Pulmonary artery endothelial cell (primary cell): ENCODE data around the gene C5orf46. TPM values are rescaled to one million over a fixed set of nuclear protein-coding genes. Genes with fewer than 3 reads are reported as not detected.
"Not testable (repeated sequence)": the region's sequence is repeated elsewhere in the genome, so short reads cannot be mapped to it uniquely, and the experiment has no call there.

Experiments
- DNase-seq: peaks from one replicate; pipeline ENCODE4 v3.0.0-alpha.2; 2011; ENCODE audit warnings: low read depth, low spot score
- total RNA-seq: library from RNA; depleted of rRNA; stranded (reverse); fragments of >200 nt; gene quantifications from 2 replicates; pipeline ENCODE4 v1.2.3, GENCODE V29; 2014

C5orf46 gene
- 0.21 TPM in 1 of 2 replicates, not detected in the other for total RNA-seq

DNA sequence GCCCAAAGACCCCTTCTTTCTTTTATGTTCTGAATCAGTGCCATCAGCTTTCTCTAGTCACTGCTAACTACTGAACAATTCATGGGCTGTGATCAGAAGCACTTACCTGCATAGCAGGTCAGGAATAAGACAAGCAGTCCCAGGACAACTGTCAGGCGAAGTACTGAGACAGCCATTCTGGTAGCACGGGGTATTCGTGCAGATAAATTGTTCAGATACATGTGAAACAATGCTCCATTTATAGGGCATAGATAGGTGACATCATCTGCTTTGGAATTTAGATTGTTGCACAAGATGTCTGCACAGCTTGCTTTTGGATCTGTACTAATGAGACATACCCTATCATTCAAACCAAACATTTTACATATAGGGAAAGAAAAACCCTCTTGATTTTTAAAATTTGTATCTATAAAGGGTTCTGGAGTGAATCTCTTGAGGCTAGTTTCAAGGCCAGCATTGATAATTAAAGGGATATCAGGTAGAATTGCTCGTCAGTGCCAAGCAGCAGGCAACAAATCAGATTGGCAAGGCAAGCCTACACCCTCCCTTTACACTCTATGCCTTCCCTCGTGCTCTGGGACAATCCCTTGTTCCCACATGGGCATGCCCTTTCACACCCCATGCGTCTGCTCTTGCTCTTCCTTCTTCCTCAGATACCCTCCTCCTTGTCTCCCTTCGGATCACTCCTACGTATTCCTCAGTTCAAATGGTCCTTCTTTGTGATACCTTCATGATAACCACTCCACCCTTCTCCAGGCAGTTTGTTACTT, at the start of gene C5orf46:
Gene C5orf46, minus strand, starts transcription at position 213 of the 770 bp plus-strand sequence. Its CDS starts 37 bp downstream, at position 176.
- no peak for DNase-seq

DNA sequence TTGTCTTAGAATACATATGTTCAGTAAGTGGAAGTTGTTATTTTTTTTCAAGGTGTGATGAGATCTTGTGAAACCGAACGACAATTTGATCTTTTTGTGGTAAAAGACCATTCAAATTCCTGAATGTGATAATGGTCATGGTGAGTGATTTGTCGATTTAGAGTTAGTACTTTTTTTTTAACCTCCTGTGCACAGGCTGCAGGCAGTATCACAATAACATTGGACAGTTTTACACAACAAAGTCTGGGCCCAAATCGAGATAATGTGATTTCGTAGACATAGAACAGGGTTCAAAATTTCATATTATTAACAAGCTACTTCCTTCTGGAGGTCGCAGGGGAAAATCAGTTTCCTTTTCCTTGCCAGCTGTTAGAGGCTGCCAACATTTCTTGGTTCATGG, 48.6 kb upstream of the C5orf46 start:
- DNase-seq, result no peak

DNA sequence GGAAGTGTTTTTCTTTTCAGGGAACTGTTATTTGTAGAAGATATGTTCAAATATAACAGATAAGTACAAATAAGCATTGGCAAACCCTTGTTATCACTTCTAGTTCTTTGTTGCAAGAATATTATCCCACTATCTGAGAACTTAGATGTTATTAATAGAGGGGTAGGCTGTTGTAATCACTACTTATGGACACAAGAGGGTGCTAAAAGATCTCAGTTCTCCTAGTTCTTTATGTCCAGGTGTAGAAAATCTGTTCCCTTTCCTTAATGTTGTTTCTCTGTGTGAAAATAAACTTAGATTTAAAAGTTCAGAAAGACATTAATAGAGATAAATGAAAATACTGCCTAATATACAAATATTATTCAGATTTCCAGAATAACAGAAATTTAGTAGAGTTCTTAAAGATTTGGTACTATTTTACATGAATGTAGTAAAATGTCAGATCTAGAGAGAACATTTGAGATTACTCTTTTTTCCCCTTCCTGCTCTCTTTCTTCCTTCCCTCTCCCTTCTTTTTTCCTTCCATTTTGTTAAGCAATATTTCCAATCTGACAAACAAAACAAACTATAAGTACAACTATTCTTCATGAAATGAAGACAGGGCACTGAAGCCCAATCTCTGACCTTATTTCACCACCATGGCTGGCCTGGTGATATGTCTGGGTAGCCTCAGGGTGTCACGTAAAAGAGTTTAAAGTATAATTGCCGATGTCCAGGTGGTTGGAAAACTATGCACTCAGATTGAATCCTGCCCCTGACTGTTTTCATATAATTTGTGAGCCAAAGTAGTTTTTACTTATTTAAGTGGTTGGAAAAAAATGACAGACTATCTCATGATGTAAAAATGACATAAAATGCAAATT, 43.6 kb upstream of the C5orf46 start:
- DNase-seq, result no peak

DNA sequence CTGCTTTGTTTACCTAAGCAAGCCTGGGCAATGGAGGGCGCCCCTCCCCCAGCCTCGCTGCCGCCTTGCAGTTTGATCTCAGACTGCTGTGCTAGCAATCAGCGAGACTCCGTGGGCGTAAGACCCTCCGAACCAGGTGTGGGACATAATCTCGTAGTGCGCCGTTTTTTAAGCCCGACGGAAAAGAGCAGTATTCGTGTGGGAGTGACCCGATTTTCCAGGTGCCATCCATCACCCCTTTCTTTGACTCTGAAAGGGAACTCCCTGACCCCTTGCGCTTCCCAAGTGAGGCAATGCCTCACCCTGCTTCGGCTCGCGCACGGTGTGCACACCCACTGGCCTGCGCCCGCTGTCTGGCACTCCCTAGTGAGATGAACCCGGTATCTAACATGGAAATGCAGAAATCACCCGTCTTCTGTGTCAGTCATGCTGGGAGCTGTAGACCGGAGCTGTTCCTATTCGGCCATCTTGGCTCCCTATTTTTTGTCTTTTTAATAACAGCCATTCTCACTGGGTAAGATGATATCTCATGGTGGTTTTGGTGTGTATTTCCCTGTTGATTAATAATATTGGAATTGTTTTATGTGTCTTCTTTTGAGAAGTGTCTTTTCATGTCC, 40.4 kb upstream of the C5orf46 start:
- not testable (repeated sequence) for DNase-seq

DNA sequence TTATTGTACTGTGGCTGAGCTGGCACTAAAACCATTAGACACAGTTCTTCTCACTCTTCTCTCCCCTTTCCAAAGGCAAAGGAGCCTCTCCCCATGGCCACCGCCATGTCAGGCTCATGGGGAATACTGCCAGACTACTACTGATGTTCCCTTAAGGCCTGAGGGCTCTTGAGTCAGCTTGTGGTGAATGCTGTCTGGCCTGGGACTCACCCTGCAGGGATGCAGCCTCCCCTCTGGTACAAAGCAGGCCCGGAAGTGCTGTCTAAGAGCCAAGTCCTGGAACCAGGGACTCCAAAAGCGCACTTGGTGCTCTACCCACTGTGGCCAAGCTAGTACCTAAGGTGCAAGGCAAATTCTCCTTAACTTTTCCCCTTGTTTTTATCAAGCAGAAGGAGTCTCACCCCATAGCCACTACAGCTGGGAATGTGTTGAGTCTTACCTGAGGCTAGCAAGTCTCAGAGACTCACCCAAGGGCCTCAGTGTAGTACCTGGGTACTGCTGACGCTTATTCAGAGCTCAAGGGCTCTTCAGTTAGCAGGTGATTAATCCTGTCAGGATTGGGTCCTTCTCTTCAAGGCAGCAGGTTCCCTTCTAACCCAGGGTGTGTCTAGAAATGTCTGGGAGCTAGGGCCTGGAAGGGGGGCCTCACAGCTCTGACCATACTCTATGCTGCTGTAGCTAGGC, 33.2 kb upstream of the C5orf46 start:
- DNase-seq, result no peak

DNA sequence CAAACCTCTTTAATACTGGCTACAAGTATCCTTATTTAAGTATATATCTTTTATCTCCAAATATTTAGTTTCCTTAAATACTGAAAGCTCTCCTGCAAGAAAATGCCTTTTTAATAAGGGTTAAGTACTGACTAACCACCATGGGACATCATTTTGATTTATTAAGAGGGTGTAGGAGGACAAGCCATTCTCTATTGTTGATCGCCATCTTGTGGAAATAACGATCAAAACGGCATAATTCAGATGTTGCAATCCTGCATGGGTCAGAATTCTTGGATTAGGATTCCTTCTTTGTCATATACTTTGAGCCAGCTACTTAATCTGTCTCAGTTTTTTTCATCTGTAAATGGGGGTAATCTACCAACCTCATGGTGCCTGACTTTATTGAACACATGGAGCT, 28.7 kb upstream of the C5orf46 start:
- peak; percentile 15 for DNase-seq

DNA sequence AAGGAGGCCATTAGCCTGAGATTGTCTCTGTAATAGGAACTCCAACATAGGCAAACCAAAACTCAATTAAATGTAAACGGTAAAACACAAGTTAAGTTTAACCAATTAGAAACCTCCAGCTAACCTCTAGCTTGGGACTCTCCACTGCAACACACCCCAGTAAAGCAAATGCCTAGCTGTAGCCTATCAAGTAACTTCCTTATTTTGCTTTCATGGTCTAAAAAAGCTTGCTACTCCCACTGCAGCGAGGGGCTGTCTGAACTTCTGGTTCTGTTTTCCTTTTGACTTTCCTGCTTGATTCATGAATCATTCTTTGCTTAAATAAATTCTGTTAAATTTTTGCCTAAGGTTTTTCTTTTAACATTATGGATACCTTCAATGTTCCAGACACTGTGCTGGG, 24.4 kb upstream of the C5orf46 start:
- no peak for DNase-seq

DNA sequence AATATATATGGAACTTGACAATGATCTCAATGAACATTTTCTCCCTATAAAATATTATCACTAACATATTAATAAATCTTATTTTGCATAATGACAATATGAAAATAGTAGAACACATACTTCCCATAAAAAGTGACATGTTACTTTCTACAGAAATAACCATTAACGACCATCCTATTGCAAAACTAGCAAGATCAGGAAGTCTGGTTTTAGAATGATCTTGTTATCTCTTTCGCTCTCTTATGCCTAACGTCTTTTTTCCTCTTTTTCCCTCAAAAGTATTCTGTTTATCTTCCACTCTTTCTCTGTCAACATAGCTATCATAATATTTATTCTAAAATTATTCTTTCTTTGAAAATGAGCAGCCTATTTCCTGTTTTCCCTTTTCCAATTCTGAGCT, 21.6 kb upstream of the C5orf46 start:
- no peak for DNase-seq

DNA sequence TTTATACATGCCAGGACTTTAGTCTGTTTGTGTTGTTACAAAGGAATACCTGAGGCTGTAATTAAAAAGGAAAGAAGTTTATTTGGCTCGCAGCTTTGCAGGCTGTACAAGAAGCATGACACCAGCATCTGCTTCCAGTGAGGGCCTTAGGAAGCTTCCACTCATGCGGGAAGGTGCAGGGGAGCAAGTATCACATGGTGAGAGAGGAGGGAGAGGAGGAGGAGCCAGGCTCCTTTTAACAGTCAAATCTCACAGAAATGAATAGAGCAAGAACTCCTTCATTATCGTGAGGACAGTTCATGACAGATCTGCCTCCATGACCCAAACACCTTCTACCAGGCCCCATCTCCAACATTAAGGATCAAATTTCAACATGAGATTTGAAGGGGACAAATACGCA, 18.7 kb upstream of the C5orf46 start:
- no peak for DNase-seq

DNA sequence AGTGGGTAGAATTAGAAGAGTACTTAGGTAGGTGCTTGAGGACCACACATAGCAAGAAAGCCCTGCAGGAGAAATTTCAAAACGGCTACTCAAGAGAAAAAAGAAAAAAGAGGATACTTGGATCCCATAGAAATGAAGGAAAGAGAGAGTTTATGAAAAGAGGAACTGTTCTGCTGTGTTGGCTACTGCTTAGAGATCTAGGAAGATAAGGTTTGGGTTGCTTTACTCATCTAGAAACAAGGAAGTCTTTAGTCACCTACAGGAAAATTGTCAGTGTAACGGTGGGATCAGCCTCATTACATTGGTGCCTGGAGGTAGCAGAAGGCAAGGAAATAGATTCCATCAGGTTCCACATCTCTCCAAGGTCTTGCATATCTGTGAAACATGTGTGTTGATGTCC, 14.8 kb upstream of the C5orf46 start:
- DNase-seq, result no peak

DNA sequence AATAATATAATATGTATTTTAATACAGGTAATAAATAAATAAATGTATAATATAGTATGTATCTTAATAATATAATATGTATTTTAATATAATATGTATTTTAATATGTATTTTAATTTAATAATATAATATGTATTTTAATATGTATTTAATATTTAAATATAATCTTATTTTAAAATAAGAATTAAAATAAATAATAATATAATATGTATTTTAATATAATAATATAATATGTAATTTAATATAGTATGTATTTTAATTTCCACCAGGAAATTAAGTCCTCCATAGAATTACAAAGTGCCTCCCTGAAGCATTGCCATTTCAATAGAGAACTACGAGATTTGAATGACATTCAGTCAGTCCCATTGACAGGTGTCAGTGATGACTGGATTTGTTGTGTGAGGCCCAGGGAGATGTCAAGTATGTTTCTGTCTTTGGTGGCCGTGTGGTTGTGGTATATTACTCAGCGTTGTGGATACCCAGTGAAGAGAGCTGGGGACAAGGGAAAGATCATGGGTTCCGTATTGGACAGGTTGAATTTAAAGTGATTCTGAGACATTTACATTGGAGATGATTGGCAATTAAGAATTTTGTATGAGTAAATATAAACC, 14.2 kb upstream of the C5orf46 start:
- no peak for DNase-seq

DNA sequence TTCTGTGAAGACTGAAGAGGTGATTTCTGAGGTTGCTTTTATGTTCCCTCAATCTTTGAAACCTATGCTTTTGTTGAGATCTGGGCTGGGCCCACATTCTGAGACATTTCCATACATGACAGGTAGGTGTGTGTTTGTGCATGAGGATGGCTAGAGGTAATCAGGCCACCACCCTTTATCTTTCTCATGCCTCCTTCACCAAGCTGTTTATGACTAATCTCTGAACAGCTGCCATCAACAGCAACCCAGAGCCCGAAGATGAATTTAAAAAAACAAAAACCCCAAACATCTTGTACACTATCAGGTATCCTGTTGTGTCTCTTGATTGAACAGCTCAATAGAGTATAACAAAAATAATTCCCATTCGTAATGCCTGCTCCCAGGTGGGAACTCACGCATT, 12.6 kb upstream of the C5orf46 start:
- DNase-seq, result no peak

DNA sequence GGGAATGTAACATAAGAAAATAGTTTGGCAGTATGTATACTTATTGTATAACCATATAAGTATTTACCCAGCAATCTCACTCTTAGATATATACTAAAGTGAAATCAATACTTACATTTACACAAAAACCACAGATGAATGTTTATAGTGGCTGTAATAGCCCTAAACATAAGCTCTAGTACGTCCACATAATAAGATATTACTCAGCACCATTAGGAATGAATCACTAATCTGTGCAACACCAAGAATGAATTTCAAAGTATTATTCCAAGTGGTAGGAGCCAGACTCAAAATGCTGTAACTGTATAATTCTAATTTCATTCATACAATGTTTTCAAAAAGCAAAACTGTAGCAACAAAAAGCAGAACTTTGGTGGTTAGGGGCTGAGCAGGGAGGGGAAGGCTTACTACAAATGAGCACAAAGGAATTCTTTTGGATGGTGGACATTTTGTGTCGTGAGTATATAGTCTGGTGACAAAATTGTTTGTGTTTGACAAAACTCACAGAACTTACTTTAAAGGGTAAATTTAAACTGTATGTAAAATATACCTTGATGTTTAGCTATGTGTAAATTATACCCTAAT, 11.9 kb upstream of the C5orf46 start:
- DNase-seq, result no peak

DNA sequence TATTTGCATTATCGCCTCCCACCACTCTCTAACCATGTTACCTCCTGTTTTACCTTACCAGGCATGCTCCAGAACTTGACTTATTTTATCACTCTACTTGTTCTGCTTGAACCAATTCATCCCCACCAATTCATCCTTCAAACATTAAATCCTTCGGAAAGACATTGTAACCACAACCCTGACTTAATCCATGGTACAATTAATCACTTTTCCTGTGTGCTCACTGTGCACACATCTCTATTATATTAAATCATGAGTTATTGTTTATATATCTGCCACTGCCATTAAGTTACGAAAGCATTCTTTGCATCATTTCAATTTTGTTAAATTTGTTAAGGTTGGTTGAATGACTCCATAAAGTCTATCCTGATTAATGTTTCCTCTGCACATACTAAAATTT, 7.4 kb upstream of the C5orf46 start:
- no peak for DNase-seq

DNA sequence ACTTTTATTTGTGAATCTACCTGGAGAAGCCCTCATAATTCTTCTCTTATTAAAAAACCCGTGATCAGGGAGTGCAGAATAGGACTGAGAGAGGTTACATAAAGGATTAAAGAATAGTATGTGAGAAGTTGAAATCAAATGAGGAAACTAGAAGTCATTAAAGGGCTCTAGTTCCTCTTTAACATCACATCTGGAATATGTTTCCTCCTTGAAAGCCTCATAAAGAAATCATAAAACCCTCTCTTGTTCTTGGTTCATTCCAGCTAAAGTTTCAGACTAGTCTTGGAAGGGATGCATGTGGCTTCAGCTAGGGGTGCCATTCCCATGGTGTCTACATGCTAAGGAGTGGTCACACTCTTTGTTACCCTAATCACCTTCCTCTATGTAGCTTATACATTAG, 5.7 kb upstream of the C5orf46 start:
- DNase-seq, result no peak

DNA sequence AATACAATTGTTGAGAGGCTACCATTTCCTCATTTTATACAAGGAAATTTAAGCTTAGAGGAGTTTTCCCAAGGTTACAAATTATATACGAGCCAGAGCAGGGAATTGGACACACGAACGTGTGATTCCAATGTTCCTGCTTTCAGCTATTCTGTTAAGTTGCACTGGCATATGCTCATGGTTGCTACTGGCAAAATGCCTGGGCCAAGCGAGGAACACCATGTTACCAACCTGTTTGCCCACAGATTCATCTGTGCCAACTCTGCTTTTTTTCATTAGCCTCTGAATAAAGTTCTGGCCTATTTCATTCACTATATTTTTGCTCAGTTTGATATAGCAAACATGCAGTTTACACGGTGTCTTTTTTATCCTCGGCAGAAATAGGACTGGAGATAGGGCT, 5.1 kb upstream of the C5orf46 start:
- DNase-seq, result no peak

DNA sequence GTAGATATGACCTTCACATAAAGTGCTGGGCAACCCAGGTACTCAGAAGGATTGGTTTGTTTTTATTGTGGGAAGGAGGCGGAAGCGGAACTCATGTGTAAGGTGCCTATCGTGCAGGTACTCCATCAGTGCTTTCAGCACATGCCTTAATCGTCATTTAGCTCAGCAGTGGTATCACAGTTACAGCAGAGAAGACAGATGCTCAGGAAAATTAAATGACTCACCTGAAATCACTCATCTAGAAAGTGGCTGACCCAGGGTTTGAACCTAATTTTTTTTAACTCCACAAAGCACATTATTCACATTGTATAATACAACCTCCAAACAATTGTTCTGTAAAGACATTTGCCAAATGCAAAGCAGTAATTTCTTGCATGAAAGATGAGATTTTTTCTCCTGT, 2.2 kb downstream of the C5orf46 start:
- no peak for DNase-seq

DNA sequence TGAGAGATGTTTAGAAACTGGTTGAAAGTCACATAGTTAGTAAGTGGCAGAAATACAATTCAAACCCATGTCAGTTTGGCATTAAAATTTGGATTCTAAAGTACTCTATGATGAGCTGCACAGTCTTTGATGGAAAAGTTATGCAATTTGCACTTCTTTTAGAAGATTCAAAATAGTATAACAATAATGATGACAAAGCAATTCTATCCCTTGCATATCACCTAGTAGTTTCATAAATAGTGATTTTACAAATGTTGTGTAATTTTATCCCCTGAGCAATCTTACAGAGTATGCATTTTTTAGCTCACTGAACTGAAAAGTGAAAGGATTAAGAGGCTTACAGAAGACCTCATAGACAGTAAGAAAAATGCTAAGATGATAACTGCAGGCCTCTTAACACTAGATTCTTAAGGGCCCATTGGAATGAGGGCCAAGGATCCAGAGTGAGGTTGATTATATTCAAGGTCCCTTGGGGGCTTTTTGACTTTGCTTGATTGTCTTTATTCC, 3.7 kb downstream of the C5orf46 start:
- no peak for DNase-seq

DNA sequence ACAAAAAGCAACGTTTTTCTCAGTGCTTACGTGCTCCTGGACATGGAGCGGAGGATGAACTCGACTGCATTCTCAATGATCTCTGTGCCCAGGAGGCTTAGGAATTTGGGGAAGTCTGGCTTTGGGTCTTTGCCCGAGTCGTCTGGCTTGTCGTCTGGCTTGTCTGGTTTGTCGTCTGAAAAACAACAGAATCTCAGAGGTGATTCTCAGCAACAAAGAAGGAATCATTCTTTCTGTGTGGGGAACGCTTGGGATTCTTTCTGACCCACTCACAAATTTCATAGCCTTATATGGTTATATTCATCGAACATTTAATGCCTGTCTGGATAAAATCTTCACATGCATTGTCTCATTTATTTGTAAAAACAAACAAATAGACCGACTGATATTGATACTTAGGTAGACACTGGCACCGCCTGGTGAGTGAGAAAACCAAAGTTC, 4.7 kb downstream of the C5orf46 start:
- no peak for DNase-seq

DNA sequence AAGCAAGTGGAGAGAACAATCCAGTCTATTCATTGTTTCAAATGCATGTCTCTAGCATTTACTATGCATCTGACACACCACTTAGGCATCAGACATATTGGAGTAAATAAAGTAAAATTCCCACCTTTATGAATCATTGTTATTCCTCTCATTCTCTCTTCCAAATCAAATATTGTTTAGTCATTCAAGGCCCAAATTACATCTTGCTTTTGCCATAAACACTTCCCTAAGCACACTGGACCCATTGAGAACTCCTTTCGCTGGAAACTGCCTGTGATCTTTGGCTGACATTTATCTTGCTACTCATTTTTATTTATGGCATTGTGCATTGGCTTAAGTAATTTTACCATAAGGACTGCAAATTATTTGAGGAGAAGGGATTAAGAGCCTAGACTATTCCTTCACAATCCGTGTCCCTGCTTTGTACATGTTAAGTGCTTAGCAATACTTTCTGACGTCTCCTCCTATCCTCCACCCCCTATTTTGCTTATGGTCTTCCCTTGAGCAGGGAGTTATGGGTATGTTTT, 7.4 kb downstream of the C5orf46 start:
- DNase-seq, result no peak
